CD4-positive, alpha-beta T cell treated with Interleukin-4 for 4 hours (primary cell): ENCODE data around the gene CD83.
A peak's percentile ranks its signal among the peaks of the same experiment; 100 is the strongest.
"Not testable (repeated sequence)": the region's sequence is repeated elsewhere in the genome, so short reads cannot be mapped to it uniquely, and the experiment has no call there.

ENCODE experiments used
- DNase-seq: peaks from one replicate; pipeline ENCODE4 v3.0.0-alpha.2; 2020

The CD83 gene

DNA sequence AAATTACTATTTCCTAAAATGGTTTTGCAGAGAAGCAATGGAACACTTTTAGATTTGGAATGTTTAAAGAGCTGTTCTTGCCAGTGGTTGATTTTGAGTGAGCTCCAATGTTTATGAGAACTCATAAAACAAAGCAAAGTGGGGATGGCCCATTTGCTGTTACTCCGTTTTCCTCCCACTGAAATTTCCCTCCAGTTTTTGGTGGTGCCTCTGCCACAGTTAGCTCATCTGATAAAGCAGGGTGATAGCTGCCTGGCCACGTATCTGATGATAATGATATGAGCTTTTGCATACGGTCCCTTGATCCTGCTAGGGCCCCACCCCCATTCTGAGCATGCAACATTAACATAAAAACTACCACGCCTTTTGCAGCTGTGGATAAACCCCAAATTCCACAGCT lies 10.4 kb downstream of the CD83 start:
- no peak for DNase-seq

DNA sequence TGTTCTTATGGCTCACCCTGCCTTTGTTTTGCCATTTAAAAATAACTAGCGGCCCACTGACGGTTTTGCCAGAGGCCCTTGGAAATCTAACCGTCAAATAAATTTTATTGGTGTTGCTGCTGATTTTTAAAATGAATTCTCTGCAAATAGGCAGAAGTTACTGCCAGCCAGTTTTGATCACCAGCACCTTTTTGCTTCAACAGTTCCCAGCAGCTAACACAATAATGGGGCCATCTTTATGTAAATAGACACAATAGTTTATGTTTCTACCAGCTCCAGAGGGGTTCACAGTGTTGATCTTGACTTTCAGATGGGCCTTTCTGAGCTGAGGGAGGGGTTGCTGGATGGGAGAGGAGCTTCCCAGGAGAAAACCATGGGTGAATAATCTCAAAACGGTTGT lies 11.2 kb downstream of the CD83 start:
- DNase-seq = no peak

DNA sequence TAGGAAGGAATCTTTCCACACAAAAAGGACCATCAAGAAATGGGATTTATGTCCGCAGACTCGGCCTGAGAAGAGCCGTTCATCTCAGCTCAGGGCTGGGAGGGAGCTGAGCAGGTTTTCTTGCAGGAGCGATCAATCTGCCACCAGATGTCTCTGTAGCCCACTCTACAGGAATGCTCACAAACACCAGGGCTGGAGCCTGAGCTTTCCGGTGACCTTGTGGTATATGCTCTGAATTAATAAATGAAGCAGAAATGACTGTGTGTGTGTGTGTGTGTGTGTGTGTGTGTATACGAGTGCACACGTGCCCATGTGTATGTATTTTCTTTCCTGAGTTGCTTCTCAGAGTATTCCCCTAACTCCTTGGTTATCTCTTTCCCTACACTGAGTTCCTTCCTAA lies 12.0 kb downstream of the CD83 start:
- DNase-seq = peak; percentile 24

DNA sequence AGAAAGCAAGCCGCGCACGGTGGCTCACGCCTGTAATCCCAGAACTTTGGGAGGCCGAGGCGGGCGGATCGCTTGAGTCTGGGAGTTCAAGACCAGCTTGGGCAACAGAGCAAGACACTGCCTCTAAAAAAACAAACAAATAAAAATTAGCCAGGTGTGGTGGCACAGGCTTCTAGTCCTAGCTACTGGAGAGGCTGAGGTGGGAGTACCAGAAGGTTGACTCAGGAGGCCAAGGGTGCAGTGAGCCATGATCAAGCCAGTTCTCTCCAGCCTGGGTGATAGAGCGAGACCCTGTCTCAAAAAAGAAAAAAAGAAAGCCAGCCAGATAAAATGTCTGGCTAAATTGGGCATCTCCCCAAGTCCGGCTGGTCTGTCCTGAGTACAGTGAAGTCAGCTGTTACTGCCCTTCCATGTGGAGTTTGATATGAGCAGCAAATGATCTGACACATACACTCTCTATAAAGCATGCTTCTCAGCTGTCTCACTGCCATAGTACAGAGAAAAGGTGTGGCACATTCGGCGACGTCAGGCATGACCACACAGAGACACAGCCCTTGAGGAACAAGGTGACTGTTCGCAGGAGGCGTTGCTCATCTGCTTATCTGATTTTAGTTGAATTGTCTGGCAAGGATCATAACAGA lies 13.0 kb downstream of the CD83 start:
- DNase-seq = no peak

DNA sequence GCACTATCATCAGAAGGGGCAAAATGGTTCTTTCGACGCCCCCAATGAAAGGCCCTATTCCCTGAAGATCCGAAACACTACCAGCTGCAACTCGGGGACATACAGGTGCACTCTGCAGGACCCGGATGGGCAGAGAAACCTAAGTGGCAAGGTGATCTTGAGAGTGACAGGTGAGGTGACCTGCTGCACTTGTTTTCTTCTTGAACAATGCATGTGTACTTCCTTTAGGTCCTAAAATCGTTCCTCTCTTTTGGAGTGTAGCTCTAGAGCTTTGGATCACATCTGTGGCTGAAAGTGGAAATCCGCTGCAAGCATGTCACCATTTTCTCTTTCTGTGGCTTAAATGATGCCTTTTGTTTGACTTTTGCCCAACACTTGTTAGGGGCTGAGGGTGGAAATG lies 14.0 kb downstream of the CD83 start:
- DNase-seq = no peak

DNA sequence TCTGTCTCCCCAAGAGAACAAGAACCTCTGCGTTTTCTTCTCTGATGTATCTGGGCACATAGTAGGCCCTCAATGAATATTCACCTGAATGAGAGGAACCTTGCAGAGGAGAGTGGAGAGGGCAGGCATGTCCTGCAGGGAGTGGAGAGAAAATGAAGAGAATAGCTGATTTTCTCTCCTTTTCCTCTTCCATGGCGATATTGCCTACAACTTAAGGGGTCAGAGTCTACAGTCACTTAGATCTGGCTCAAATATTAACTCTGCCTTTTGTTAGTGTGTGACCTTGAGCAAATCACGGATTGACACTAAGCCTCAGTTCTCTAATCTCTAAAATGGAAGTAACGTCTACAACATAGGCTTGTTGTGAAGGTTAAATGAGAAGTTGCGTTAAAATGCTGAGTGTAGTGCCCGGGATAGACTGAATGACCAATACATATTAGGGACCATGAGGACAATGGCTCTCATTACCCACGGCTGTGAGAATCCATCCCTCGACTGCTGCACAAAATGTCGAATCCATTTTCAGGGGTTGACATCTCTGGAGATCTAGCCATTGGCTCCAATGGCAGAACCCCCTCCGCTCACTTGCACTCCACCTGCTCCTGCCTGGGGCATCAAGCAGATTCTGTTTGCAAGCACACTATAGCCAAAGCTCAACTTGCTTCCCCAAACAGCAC lies 14.8 kb downstream of the CD83 start:
- DNase-seq = no peak

DNA sequence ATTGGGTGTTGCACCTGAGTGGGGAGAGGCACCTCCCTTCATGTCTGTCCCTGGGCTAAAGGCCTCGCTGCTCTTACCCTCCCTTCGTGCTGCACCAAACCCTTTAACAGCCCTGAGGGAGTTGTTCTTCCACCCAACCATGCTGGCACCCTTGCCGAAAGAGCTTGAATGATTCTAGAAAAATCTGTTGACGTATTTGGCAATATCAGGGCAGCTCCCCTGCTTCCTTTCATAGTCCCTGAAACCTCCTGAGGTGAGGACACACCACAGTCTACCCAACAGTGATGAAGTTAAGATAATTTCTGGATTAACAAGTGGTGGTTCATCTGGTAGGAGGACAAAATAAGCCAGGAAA lies 15.3 kb downstream of the CD83 start:
- no peak for DNase-seq

DNA sequence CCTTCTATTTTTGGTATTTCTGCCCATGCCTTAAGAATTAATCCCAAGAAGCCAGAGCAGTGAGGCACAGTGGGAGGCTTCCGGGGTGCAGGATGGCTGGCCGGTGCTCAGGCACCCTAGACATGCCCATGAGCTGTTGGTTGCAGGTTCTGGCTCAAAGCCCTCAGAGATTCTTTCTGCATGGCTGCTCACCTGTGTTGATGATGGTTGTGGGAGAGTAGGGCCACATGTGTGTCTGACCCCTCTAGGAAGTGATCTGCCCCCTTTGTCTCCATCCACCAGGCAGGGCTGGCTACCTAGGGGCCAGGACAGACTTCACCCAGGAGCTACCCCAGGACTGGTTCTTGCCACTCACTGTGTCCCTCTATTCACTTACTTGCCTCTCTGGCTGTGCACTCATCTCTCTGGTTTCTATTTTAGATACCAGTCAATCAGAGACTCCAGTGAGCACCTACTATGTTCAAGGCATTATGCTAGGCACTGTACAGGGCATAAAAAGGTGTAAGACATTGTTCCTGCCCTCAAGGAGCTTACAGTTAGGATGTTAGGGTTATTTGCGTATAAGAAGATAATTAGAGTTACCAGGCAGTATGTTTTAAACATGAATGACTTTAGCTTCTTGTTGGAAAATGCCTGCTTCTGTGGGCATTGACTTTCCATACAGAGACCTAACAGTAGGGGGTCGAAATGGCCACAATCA lies 16.8 kb downstream of the CD83 start:
- no peak for DNase-seq

DNA sequence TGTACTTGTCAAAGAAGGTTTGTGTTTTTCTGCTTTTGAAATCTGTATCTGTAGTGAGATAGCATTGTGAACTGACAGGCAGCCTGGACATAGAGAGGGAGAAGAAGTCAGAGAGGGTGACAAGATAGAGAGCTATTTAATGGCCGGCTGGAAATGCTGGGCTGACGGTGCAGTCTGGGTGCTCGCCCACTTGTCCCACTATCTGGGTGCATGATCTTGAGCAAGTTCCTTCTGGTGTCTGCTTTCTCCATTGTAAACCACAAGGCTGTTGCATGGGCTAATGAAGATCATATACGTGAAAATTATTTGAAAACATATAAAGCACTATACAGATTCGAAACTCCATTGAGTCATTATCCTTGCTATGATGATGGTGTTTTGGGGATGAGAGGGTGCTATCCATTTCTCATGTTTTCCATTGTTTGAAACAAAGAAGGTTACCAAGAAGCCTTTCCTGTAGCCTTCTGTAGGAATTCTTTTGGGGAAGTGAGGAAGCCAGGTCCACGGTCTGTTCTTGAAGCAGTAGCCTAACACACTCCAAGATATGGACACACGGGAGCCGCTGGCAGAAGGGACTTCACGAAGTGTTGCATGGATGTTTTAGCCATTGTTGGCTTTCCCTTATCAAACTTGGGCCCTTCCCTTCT lies 18.4 kb downstream of the CD83 start:
- no peak for DNase-seq

DNA sequence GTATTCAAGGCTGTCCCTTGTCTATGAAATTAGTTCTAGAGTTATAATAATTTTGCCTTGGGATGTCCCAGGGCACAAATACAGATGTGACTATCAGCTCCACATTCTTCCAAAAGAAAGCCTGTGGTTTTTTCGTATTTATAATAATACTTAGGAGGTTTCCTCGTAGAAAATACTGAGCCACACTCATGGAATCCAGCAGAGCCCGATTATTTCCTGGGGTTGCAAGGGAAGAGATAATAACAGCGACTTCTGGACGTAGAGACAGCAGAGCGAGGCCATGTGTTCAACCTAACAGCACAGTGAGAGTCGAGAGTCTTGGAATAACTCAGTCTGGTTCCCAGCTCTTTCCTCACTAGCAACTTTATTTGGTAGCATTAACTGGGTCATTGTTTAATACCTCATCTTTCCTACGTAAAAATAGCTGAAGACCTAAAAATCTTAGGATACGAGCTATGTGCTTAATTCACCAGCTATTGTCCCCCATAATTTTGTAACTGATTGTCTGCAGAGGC lies 21.2 kb downstream of the CD83 start:
- DNase-seq = no peak

DNA sequence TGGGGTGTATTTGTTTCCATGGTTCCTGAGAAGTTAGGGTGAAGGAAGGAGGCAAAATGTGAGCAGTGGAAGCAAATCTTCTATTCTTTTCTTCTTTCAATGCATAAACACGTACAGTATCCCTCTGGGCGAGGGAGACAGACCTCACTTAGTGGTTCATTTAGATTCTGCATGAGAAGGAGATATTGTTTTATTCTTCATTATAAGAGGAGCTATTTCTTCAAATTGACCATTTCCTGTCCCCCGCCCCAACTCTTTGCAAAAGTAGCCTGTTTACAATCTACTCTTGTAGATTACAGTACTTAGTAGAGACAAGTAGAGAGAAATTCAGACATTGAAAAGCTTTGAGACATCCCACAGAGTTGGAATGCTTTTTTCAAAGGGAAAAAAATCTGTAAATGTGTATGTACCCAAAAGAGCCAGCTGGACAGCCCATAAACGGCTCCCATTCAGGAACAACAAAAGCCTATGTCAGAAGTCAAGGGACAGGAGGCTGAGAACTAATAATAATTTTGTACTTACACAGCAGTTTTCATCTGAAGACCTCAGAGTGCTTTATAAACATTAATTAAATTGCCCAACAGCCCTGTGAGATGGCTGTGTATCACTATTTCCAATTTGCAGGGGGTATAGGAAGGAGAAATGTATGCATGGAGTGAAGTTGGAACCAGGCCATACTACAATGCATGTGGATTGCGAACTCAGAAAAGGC lies 23.9 kb downstream of the CD83 start:
- DNase-seq = no peak

DNA sequence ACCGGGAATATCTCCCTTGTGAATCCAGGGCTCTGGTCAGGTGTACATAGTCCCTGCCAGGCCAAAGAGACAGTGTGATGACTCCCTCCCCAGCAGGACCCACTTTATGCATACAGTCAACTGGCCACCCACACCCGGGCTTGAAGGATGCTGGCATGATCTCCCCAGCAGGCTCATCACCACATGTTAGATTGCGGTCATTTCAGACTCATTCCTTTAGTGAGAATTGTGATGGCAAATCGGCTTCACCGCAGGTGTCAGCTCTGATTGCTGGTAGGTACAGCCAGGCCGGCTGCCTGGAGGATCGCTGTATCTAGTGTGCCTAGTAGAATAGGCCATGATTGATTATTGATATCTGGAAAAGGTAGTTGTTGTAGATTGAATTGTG lies 24.5 kb downstream of the CD83 start:
- DNase-seq = no peak

DNA sequence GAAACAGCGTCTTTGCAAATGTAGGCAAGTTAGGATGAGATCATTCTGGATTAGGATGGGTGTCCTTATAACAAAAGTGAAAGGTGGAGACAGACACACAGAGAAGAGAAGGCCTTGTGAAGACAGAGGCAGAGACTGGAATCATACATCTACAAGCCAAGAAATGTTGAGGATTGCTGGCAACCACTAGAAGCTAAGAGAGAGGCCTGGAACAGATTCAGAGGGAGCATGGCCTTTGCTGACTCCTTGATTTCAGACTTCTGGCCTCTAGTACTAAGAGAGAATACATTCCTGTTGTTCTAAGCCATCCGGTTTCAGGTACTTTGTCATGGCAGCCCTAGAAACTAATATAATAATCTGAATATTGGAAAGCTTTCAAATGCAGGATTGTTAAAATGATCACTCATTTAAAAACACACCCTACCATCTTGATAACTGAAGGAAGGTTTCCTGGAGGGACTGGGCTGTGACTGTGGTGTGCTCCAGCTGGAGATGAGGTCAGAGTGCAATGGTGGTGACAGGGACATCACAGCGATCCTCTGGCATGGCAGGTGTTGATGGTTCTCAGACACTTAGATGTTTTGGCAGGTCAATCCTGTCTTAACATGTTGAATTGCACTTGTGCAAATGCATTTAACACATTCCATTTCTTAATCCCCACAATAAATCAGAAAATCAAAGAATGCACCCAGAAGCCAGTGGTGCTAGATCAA lies 25.1 kb downstream of the CD83 start:
- no peak for DNase-seq

DNA sequence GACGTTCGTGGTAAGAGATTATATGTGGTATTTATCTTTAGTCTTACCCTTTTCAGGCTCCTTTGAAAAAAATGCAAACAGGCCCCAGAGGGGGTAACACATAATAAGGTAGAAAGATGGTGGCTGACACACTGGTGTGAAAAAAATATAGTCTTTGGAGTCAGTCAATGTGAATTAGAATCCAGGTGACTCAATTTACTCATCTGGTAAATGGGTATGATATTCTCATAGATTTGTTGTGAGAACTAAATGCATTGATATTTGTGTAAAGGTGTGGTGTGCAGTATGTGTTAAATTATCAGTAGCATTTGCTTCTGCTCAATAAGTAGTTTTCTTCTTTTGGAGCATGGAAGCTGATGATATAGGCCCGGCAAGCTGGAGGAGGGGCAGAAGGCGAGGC lies 25.7 kb downstream of the CD83 start:
- no peak for DNase-seq

DNA sequence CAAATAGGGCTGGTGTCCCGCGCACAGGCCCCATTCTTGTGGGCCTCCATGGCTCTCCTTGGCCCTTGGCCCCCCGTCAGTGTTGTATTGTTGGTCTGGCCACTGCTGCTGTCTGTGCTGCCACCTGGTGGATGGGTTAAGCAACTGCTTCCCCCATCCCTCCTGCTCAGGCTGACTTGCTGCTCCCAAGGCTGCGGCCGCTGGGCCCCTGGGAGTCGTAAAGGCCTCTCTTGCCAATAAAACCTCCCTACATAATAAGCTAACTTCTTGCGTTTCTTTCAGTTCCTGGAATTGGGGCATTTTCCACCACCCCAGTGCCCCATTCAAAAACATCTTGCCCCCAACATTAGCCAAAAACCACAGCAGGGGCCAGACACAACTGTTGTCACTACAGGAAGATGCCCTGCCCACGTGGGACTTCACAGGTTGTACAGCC lies 27.1 kb downstream of the CD83 start:
- peak; percentile 65 for DNase-seq

DNA sequence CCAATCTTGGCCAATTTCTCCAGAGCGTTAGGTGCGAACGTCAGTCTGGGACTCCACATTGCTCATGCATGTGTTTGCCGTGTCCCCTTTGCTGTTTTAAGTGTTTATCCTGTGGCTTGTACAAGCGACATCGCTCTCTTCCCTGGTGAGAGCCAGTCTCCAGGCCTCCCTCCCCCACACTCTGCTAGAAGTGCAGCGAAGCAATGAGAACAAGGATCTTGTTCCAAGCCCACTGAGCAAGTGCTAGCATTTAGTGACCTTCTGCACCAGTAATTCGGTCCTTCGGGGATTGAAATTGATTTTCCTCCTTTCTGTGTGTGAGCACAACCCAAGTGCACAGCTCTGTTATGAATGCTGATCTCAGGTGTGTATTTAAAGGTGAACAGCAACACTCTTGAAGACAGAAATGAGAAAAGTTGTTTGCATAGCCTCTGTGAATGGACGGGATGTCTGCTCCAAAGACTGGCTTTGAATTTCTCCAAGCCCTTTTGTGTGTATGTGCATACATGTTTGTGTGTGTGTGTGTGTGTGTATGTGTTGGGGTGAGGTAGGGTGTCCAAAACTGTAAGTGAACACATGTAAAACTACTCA lies 29.0 kb downstream of the CD83 start:
- no peak for DNase-seq

DNA sequence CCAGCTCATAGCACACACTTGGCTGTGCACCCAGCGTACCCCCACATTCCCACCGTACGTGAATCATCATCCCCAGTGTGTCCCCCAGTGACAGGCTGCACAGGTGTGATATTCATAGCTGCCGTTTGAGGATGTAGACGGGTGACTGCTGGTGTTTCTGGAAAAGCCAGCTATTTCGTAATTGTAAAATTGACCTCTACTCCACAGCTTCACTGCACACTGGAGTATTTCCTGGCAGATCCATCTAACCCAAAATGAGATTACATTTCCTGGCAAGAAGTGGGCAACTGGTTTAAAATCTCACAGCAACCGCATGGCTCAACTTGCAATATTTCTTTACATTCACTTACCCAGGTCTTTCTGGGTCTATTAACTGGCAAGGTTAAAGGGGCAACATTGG lies 30.3 kb downstream of the CD83 start:
- no peak for DNase-seq

DNA sequence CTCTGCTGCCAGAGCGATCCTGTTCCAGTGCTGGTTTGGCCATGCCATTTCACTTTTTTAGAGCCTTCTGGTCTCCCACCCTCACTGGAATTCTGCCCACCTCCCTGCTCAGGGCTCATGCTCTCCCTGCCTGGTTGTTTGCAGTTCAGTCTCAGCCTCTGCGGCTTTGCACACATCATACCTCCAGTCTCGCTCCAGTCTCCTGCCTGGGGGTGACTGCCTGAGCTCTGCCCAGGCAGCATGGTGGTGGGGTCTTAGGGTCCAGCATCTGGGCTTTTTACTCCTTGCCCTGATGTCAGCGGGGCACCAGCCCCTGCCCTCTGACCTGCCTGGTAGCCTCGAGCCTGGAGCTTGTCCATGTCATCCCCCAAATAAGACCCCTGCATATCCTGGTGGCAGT lies 30.9 kb downstream of the CD83 start:
- no peak for DNase-seq

DNA sequence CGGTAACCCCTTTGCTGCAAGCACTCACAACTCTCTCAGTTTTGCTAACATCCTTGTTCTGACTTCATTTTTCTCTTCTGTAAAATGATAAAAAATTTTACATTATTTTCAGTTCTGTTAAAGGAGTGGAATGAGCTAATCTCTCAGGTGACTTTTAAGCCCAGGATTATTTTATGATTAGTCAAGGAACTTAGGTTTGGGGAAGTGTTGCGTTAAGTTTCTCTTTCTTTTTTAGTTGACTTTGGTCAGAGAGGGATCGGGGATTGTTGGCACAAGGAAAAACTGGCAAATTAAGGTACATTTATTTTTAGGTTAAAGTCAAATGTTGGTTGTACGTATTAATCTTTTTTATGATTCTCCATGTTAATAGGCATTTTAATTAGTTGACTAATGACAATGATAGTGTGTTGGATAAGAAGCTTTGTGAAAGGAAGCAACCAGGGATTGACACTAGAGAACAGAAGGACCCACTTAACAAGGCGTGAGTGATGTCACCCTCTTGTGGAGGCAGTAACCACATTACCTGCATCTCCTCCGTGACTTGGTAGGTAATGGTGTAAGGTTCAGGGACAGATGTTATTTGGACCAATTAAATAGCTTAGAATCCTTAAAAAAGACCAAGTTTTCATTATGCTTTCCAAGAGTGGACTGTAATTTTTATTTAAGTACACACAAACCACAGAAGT lies 31.6 kb downstream of the CD83 start:
- no peak for DNase-seq

DNA sequence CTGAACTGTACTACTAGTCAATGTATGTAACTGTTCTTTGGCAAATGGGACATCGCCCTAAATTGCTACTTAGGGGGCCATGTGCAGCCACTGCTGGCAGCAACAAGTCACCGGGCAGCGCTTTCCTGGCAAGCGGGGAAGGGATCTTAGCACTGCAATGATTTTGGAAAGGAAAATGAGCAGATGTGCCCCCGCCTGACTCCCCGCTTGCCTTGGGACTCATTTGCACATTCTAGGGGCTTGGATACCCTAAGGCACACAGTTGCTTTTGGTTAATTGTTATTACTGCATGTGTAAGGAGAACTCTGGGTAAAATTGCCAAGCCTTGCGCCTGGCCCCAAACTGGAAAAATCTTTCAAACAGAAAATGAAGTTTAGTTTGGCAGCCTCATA lies 32.2 kb downstream of the CD83 start:
- DNase-seq = no peak

DNA sequence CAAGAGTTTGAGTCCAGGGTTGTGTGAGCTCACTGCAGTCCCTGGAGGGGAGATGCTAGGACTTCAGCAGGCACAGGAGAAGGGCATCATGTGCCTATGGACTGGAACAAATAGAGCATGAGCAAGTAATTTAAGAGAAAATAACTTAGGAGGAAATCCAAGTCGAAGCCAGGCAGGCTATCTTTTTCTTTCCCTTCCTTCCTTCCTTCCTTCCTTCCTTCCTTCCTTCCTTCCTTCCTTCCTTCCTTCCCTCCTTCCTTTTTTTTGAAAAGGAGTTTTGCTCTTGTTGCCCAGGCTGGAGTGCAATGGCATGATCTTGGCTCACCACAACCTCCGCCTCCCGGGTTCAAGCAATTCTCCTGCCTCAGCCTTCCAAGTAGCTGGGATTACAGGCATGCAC lies 33.7 kb downstream of the CD83 start:
- not testable (repeated sequence) for DNase-seq
